OCI-LY7 (cell line): ENCODE results near the gene GAMT. TPM values are rescaled to one million over a fixed set of nuclear protein-coding genes. Genes with fewer than 3 reads are reported as not detected.

Experiments
- BruUV-seq: library from RNA; stranded (reverse); fragments of 400-500 nt; replicated peaks from 2 replicates; lab custom pipeline; 2021; lab: Mats Ljungman, UMichigan
- CTCF ChIA-PET: fragments of 300-600 bp; sonication (Branson Sonifier 250); formaldehyde crosslinking; loops from one replicate; lab custom pipeline; 2022; ENCODE audit warnings: antibody characterized with exemption; ENCODE audit not compliant: unreplicated experiment; lab: Charles Lee
- POLR2A ChIA-PET: fragments of 300-600 bp; sonication (Branson Sonifier 250); formaldehyde crosslinking; loops from one replicate; lab custom pipeline; 2022; ENCODE audit warnings: antibody characterized with exemption; lab: Charles Lee
- DNase-seq: peaks from one replicate; pipeline ENCODE4 v3.0.0-alpha.2; 2015; ENCODE audit warnings: low spot score
- H2AFZ ChIP-seq: fragments of 200-600 bp; sonication (generic), shearing (Covaris generic); 2 replicates; pipeline ENCODE4 v1.6.1; 2014; ENCODE audit warnings: mild to moderate bottlenecking, antibody characterized with exemption, low read length, moderate library complexity
- H3K27ac ChIP-seq: fragments of 200-600 bp; sonication (generic); 2 replicates; pipeline ENCODE4 v1.5.1; 2014; ENCODE audit warnings: mixed run types, low read depth, mild to moderate bottlenecking, moderate library complexity, low read length, inconsistent platforms; ENCODE audit not compliant: poor library complexity, severe bottlenecking
- H3K36me3 ChIP-seq: fragments of 200-600 bp; sonication (generic); 2 replicates; pipeline ENCODE4 v1.6.1; 2014; ENCODE audit warnings: mild to moderate bottlenecking, antibody characterized with exemption, low read length, moderate library complexity, mixed read lengths; ENCODE audit not compliant: insufficient read depth
- H3K4me1 ChIP-seq: fragments of 200-600 bp; sonication (generic); 2 replicates; pipeline ENCODE4 v1.5.1; 2014; ENCODE audit warnings: mild to moderate bottlenecking, low read length; ENCODE audit not compliant: insufficient read depth, poor library complexity, severe bottlenecking
- H3K4me2 ChIP-seq: fragments of 200-600 bp; sonication (generic); 2 replicates; pipeline ENCODE4 v1.6.1; 2014; ENCODE audit warnings: mild to moderate bottlenecking, low read length
- H3K4me3 ChIP-seq: fragments of 200-600 bp; sonication (generic); 2 replicates; pipeline ENCODE4 v1.5.1; 2014; ENCODE audit warnings: mild to moderate bottlenecking, low read depth, low read length; ENCODE audit not compliant: poor library complexity, severe bottlenecking
- H3K79me2 ChIP-seq: fragments of 200-600 bp; sonication (generic); 2 replicates; pipeline ENCODE4 v1.6.1; 2016; ENCODE audit warnings: low read depth, mild to moderate bottlenecking, low read length, moderate library complexity, mixed read lengths; ENCODE audit not compliant: insufficient read depth
- H3K9me2 ChIP-seq: fragments of 200-600 bp; sonication (generic); 2 replicates; pipeline ENCODE4 v1.6.1; 2016; ENCODE audit warnings: mild to moderate bottlenecking, low read length, mixed read lengths; ENCODE audit not compliant: insufficient read depth
- H3K9me3 ChIP-seq: fragments of 200-600 bp; sonication (generic); 2 replicates; pipeline ENCODE4 v1.6.1; 2014; ENCODE audit warnings: mild to moderate bottlenecking, mixed run types, low read length, mixed read lengths
- H4K20me1 ChIP-seq: fragments of 200-600 bp; sonication (generic); 2 replicates; pipeline ENCODE4 v1.6.1; 2014; ENCODE audit warnings: mild to moderate bottlenecking, antibody characterized with exemption, low read length, moderate library complexity, mixed read lengths; ENCODE audit not compliant: insufficient read depth
- CTCF ChIP-seq: fragments of 200-600 bp; sonication (generic); conservative IDR thresholded peaks from 2 replicates; pipeline ENCODE4 v1.5.1; 2014; ENCODE audit warnings: mild to moderate bottlenecking, antibody characterized with exemption, low read length, moderate library complexity, mixed read lengths
- EZH2phosphoT487 ChIP-seq: fragments of 200-600 bp; sonication (generic); IDR thresholded peaks from 2 replicates; pipeline ENCODE4 v1.6.1; 2018; ENCODE audit warnings: low read depth, borderline replicate concordance, mild to moderate bottlenecking, mixed run types, antibody characterized with exemption, low read length, moderate library complexity, mixed read lengths
- intact Hi-C: fragments of 100-400 bp; cut with micrococcal nuclease; formaldehyde crosslinking; loops from one replicate; pipeline ENCODE4 v1.10.0; 2022; ENCODE audit not compliant: unreplicated experiment
- total RNA-seq, 2 experiments: library from RNA; depleted of rRNA in 1 of 2; stranded (reverse); fragments of >200 nt in 1 of 2; shearing (Covaris generic) in 1 of 2; gene quantifications; 2 replicates each; pipeline ENCODE4 v1.2.3, GENCODE V29; 2014 to 2022

GAMT gene
- total RNA-seq, 2 experiments from 2014 or later: 14.4 to 27.5 TPM

- H4K20me1 ChIP-seq: no peaks in the 10 kb centered on the region
- H3K4me2 ChIP-seq: no peak overlapping the region
- no peaks in the 10 kb centered on the region for H3K9me3 ChIP-seq
- CTCF ChIA-PET: no interaction called here
- peaks cover 58% of the 10 kb centered on the region for H3K36me3 ChIP-seq
- H3K4me3 ChIP-seq: no peak overlapping the region
- no peak for DNase-seq
- H3K9me2 ChIP-seq: no peaks in the 10 kb centered on the region
- H3K27ac ChIP-seq: no peak overlapping the region
- no peaks in the 10 kb centered on the region for H3K4me1 ChIP-seq
- no TSS peak for BruUV-seq
- POLR2A ChIA-PET: no interaction called here
- no peak overlapping the region for H2AFZ ChIP-seq
- no peak for TF ChIP-seq EZH2phosphoT487
- TF ChIP-seq CTCF: no peak
- no peaks in the 10 kb centered on the region for H3K79me2 ChIP-seq
- intact Hi-C loops: loop anchor here (5.0 kb wide), 1 partner anchor 56 kb away; no protein-coding TSS in a partner anchor
These were observed 28.3 kb downstream of the GAMT start for GRCh38 chr19:1373042-1373533.

- no peak for DNase-seq
- no peak overlapping the region for H3K4me2 ChIP-seq
- ChIA-PET CTCF (no interaction called here), POLR2A (no interaction called here)
- H3K9me2 ChIP-seq: no peaks in the 10 kb centered on the region
- H3K79me2 ChIP-seq: no peaks in the 10 kb centered on the region
- H3K9me3 ChIP-seq: no peaks in the 10 kb centered on the region
- peaks cover 70% of the 10 kb centered on the region for H3K36me3 ChIP-seq
- TF ChIP-seq EZH2phosphoT487 (no peak), CTCF (no peak)
- no peak overlapping the region for H2AFZ ChIP-seq
- H4K20me1 ChIP-seq: no peaks in the 10 kb centered on the region
- BruUV-seq: no TSS peak
- intact Hi-C loops: loop anchor here (5.0 kb wide), 1 partner anchor 53 kb away; no protein-coding TSS in a partner anchor
- no peak overlapping the region for H3K27ac ChIP-seq
- no peak overlapping the region for H3K4me3 ChIP-seq
- H3K4me1 ChIP-seq: no peaks in the 10 kb centered on the region
These were observed 30.6 kb downstream of the GAMT start for GRCh38 chr19:1370579-1371361.

- H3K4me2 ChIP-seq: no peak overlapping the region
- no peak overlapping the region for H3K4me3 ChIP-seq
- no peak for DNase-seq
- no peaks in the 10 kb centered on the region for H3K9me2 ChIP-seq
- BruUV-seq: no TSS peak
- H3K9me3 ChIP-seq: no peaks in the 10 kb centered on the region
- peaks cover 80% of the 10 kb centered on the region for H3K36me3 ChIP-seq
- CTCF ChIA-PET: no interaction called here
- no peaks in the 10 kb centered on the region for H3K79me2 ChIP-seq
- no peak overlapping the region for H3K27ac ChIP-seq
- no peak overlapping the region for H2AFZ ChIP-seq
- no peaks in the 10 kb centered on the region for H3K4me1 ChIP-seq
- TF ChIP-seq EZH2phosphoT487 (no peak), CTCF (no peak)
- POLR2A ChIA-PET: no interaction called here
- no peaks in the 10 kb centered on the region for H4K20me1 ChIP-seq
- intact Hi-C loops: no loop called here
These were observed 32.0 kb downstream of the GAMT start for GRCh38 chr19:1369214-1369805.
